GM23338 (cell line): ENCODE measurements around the gene GAL3ST2. TPM values are rescaled to one million over a fixed set of nuclear protein-coding genes. Genes with fewer than 3 reads are reported as not detected.

ENCODE experiments used
- ATAC-seq: fragments of 200-7000 bp; cut with Tn5 transposase; 3 replicates; pipeline ENCODE4 v1.9.1; 2020
- DNase-seq: peaks from one replicate; pipeline ENCODE4 v3.0.0-alpha.2; 2015; ENCODE audit warnings: low spot score
- H2AFZ ChIP-seq: fragments of 200-600 bp; sonication (generic); 2 replicates; pipeline ENCODE4 v1.8.0; 2016; ENCODE audit warnings: antibody characterized with exemption, mild to moderate bottlenecking, moderate library complexity
- H3F3A ChIP-seq: fragments of 200-600 bp; sonication (generic); replicated peaks from 2 replicates; pipeline ENCODE4 v1.8.0; 2017; ENCODE audit warnings: antibody characterized with exemption, mixed run types, low read depth
- H3K27ac ChIP-seq: fragments of 200-600 bp; sonication (generic); 2 replicates; pipeline ENCODE4 v1.6.1; 2016; ENCODE audit warnings: low read depth
- H3K27me3 ChIP-seq: fragments of 200-600 bp; sonication (generic); 2 replicates; pipeline ENCODE4 v1.8.0; 2016; ENCODE audit warnings: mild to moderate bottlenecking, mixed run types, moderate library complexity; ENCODE audit not compliant: insufficient read depth
- H3K36me3 ChIP-seq: fragments of 200-600 bp; sonication (generic); 2 replicates; pipeline ENCODE4 v1.8.0; 2016; ENCODE audit warnings: mild to moderate bottlenecking; ENCODE audit not compliant: insufficient read depth
- H3K4me1 ChIP-seq: fragments of 200-600 bp; sonication (generic); 2 replicates; pipeline ENCODE4 v1.8.0; 2016; ENCODE audit warnings: mild to moderate bottlenecking, moderate library complexity; ENCODE audit not compliant: insufficient read depth
- H3K4me2 ChIP-seq: fragments of 200-600 bp; sonication (generic); 2 replicates; pipeline ENCODE4 v1.7.1; 2017; ENCODE audit warnings: mixed run types
- H3K4me3 ChIP-seq: fragments of 200-600 bp; sonication (generic); 2 replicates; pipeline ENCODE4 v1.6.1; 2016; ENCODE audit warnings: mixed run types
- H3K79me2 ChIP-seq: fragments of 200-600 bp; sonication (generic); replicated peaks from 2 replicates; pipeline ENCODE4 v1.8.0; 2017; ENCODE audit warnings: mild to moderate bottlenecking; ENCODE audit not compliant: insufficient read depth
- H3K9me2 ChIP-seq: fragments of 200-600 bp; sonication (generic); 2 replicates; pipeline ENCODE4 v1.8.0; 2017; ENCODE audit not compliant: insufficient read depth
- H4K20me1 ChIP-seq: fragments of 200-600 bp; sonication (generic); replicated peaks from 2 replicates; pipeline ENCODE4 v1.8.0; 2017; ENCODE audit warnings: mild to moderate bottlenecking; ENCODE audit not compliant: insufficient read depth
- H3K27ac Mint-ChIP-seq: 2 replicates; pipeline ENCODE4 v1.8.0; 2020; ENCODE audit warnings: inconsistent platforms, mild to moderate bottlenecking, moderate library complexity, mixed read lengths
- H3K27me3 Mint-ChIP-seq: 3 replicates; pipeline ENCODE4 v1.8.0; 2022; ENCODE audit warnings: low read depth, mild to moderate bottlenecking, moderate library complexity, mixed read lengths, inconsistent platforms; ENCODE audit not compliant: insufficient read depth, poor library complexity
- H3K36me3 Mint-ChIP-seq: 3 replicates; pipeline ENCODE4 v1.8.0; 2021; ENCODE audit warnings: low read depth, mild to moderate bottlenecking, inconsistent platforms, moderate library complexity, mixed read lengths
- H3K4me1 Mint-ChIP-seq: 3 replicates; pipeline ENCODE4 v1.8.0; 2020; ENCODE audit warnings: mild to moderate bottlenecking, inconsistent platforms, mixed read lengths
- H3K4me3 Mint-ChIP-seq: 3 replicates; pipeline ENCODE4 v1.8.0; 2021; ENCODE audit warnings: moderate library complexity, mild to moderate bottlenecking, inconsistent platforms, mixed read lengths
- H3K9me3 Mint-ChIP-seq: 3 replicates; pipeline ENCODE4 v1.8.0; 2020; ENCODE audit warnings: moderate library complexity, mild to moderate bottlenecking, inconsistent platforms, mixed read lengths
- ETS1 ChIP-seq: IDR thresholded peaks from 2 replicates; pipeline ENCODE4 v1.6.1; 2016; ENCODE audit warnings: antibody characterized with exemption
- EZH2 ChIP-seq: fragments of 200-600 bp; sonication (generic); IDR thresholded peaks from one replicate; pipeline ENCODE4 v1.8.0; 2017; ENCODE audit warnings: antibody characterized with exemption, mild to moderate bottlenecking, low read depth; ENCODE audit not compliant: unreplicated experiment
- EZH2phosphoT487 ChIP-seq: fragments of 200-600 bp; sonication (generic); IDR thresholded peaks from one replicate; pipeline ENCODE4 v1.8.1; 2018; ENCODE audit warnings: antibody characterized with exemption; ENCODE audit not compliant: unreplicated experiment
- JUNB ChIP-seq: IDR thresholded peaks from one replicate; pipeline ENCODE4 v1.6.1; 2016; ENCODE audit warnings: antibody characterized with exemption; ENCODE audit not compliant: unreplicated experiment
- NANOG ChIP-seq: IDR thresholded peaks from 2 replicates; pipeline ENCODE4 v1.6.1; 2016; ENCODE audit warnings: antibody characterized with exemption, borderline replicate concordance
- STAT1 ChIP-seq: IDR thresholded peaks from one replicate; pipeline ENCODE4 v1.6.1; 2016; ENCODE audit warnings: antibody characterized with exemption; ENCODE audit not compliant: unreplicated experiment
- ZNF114 ChIP-seq: fragments of 250-450 bp; sonication (Bioruptor Pico); IDR thresholded peaks from 2 replicates; pipeline ENCODE4 v1.5.0; 2020; ENCODE audit warnings: mild to moderate bottlenecking, moderate library complexity
- ZNF462 ChIP-seq: fragments of 250-450 bp; sonication (Bioruptor Pico); IDR thresholded peaks from 2 replicates; pipeline ENCODE4 v1.5.0; 2020; ENCODE audit warnings: mild to moderate bottlenecking, moderate library complexity
- polyA plus RNA-seq: library from polyadenylated mRNA; unstranded; fragments of >200 nt; fragmentation: Nextera tagmentation; extraction: Ambion mirVana; gene quantifications from 2 replicates; pipeline ENCODE4 v1.2.1, GENCODE V29; 2016
- total RNA-seq: library from RNA; depleted of rRNA; stranded (reverse); fragments of >200 nt; shearing (Covaris generic); gene quantifications from 2 replicates; pipeline ENCODE4 v1.2.3, GENCODE V29; 2014
- TF ChIP-seq, protein P1 (sequence below), 2 experiments: fragments of 200-600 bp in 1 of 2; sonication (generic) in 1 of 2; conservative IDR thresholded peaks; 2 replicates each; pipeline versions ENCODE4 v1.5.1 to v1.6.1; 2016 to 2017; ENCODE audit warnings: antibody characterized with exemption in 2 of 2, low read depth in 2 of 2, mild to moderate bottlenecking in 2 of 2, moderate library complexity in 1 of 2

Gene GAL3ST2
- total and polyA plus RNA-seq, 2 experiments from 2014 or later = 0.19 to 0.24 TPM

DNA sequence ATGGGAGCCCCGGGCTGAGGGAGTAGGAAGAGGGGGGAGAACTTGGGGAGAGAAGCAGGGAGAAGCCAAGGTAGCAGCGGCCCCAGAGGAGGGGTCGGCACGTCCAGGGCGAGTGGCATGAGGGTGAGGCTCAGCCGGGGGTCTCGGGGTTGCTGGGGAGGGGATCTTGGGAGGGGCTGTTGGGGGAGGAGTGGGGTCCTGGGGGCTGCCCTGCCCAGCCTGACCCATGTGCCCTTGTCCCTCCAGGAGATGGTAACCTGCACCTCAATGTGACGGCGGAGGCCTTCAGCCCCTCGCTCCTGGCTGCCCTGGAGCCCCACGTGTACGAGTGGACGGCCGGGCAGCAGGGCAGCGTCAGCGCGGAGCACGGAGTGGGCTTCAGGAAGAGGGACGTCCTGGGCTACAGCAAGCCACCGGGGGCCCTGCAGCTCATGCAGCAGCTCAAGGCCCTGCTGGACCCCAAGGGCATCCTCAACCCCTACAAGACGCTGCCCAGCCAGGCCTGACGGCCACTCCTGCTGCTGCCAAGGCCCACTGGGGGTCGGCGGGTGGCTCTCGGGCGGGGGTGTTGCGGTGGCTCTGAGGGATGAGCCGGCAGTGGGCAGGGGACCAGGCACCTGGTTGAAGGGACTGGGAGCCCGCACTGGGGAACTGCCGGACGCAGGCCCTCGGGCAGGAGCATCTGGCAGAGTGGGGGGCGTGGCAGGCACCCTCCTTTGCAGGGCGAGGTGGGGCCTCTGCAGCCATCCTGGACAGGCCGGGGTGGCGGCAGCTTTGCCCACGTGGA, 9.0 kb upstream of the GAL3ST2 start:
- Histone ChIP-seq H3K79me2 (no peaks in the 10 kb centered on the region), H3K27ac (no peak overlapping the region), H4K20me1 (no peaks in the 10 kb centered on the region), H3K27me3 (no peaks in the 10 kb centered on the region), H3K4me3 (no peak overlapping the region), H3K4me1 (no peaks in the 10 kb centered on the region), H3F3A (no peaks in the 10 kb centered on the region), H2AFZ (no peak overlapping the region), H3K4me2 (no peak overlapping the region), H3K9me2 (no peaks in the 10 kb centered on the region), H3K36me3 (no peaks in the 10 kb centered on the region)
- no peaks in the 10 kb centered on the region for H3K36me3 Mint-ChIP-seq
- peaks cover 3% of the 10 kb centered on the region for H3K27me3 Mint-ChIP-seq
- peaks cover 17% of the 10 kb centered on the region for H3K4me1 Mint-ChIP-seq
- DNase-seq (no peak), ATAC-seq (no peak)
- H3K27ac Mint-ChIP-seq = no peak overlapping the region
- H3K9me3 Mint-ChIP-seq = no peaks in the 10 kb centered on the region; the same call in 2 of the 3 replicates
- no peak for TF ChIP-seq STAT1
- no peak for TF ChIP-seq NANOG
- H3K4me3 Mint-ChIP-seq = no peak overlapping the region

- no peak for ATAC-seq
- Mint-ChIP-seq H3K27me3 (peaks cover 6% of the 10 kb centered on the region), H3K9me3 (no peaks in the 10 kb centered on the region; the same call in 2 of the 3 replicates), H3K27ac (no peak overlapping the region), H3K36me3 (no peaks in the 10 kb centered on the region), H3K4me1 (peaks cover 17% of the 10 kb centered on the region), H3K4me3 (no peak overlapping the region)
- Histone ChIP-seq H3K27me3 (no peaks in the 10 kb centered on the region), H3K4me3 (no peak overlapping the region), H3K27ac (no peak overlapping the region), H3K4me1 (no peaks in the 10 kb centered on the region), H2AFZ (no peak overlapping the region), H3K79me2 (no peaks in the 10 kb centered on the region), H3K36me3 (no peaks in the 10 kb centered on the region), H3K4me2 (no peak overlapping the region), H3K9me2 (no peaks in the 10 kb centered on the region), H3F3A (no peaks in the 10 kb centered on the region), H4K20me1 (no peaks in the 10 kb centered on the region)
- no peak for DNase-seq
- TF ChIP-seq EZH2 = no peak
- TF ChIP-seq ETS1 = no peak
- no peak for TF ChIP-seq ZNF462 (CRISPR knock-in tag)
- no peak for TF ChIP-seq EZH2phosphoT487
- TF ChIP-seq ZNF114 (CRISPR knock-in tag) = no peak
- no peak for TF ChIP-seq JUNB
- TF ChIP-seq, protein P1, sequence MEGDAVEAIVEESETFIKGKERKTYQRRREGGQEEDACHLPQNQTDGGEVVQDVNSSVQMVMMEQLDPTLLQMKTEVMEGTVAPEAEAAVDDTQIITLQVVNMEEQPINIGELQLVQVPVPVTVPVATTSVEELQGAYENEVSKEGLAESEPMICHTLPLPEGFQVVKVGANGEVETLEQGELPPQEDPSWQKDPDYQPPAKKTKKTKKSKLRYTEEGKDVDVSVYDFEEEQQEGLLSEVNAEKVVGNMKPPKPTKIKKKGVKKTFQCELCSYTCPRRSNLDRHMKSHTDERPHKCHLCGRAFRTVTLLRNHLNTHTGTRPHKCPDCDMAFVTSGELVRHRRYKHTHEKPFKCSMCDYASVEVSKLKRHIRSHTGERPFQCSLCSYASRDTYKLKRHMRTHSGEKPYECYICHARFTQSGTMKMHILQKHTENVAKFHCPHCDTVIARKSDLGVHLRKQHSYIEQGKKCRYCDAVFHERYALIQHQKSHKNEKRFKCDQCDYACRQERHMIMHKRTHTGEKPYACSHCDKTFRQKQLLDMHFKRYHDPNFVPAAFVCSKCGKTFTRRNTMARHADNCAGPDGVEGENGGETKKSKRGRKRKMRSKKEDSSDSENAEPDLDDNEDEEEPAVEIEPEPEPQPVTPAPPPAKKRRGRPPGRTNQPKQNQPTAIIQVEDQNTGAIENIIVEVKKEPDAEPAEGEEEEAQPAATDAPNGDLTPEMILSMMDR (conservative IDR thresholded peaks at IDR 0.05; ENCODE audit: low read depth in 2 of 2) = no peak
- TF ChIP-seq NANOG = no peak
Observed at GRCh38 chr2:241768251-241768711, 8.3 kb upstream of the GAL3ST2 start.
